ENCODE results near the gene PXN.
"Not testable (repeated sequence)": the region's sequence is repeated elsewhere in the genome, so short reads cannot be mapped to it uniquely, and the experiment has no call there.

PXN gene

GRCh38 chr12:120204171-120204570, 61.4 kb downstream of the PXN start:
- no peak for DNase-seq

GRCh38 chr12:120200364-120200800, 65.1 kb downstream of the PXN start:
- peak in 1 of 2 donors; percentile 24 for DNase-seq

GRCh38 chr12:120199595-120200306, 65.8 kb downstream of the PXN start:
- peak in 1 of 2 donors; percentile 43 for DNase-seq

GRCh38 chr12:120199025-120199424, 66.5 kb downstream of the PXN start:
- DNase-seq = no peak

GRCh38 chr12:120197542-120197887, 68.0 kb downstream of the PXN start:
- no peak for DNase-seq

- DNase-seq = not testable (repeated sequence)
Measured at GRCh38 chr12:120196817-120197541, 68.6 kb downstream of the PXN start.

GRCh38 chr12:120196363-120196762, 69.2 kb downstream of the PXN start:
- DNase-seq = no peak

GRCh38 chr12:120194534-120195395, 70.8 kb downstream of the PXN start, which contains the start of gene GCN1:
Gene GCN1 (minus strand): TSS chr12:120194715. CDS start chr12:120194697, 18 bp downstream.
- peak; percentile 84 to 86 for DNase-seq

GRCh38 chr12:120194226-120194533, 71.3 kb downstream of the PXN start:
- no peak for DNase-seq

- DNase-seq = not testable (repeated sequence)
Measured at GRCh38 chr12:120193286-120193685, 72.2 kb downstream of the PXN start.

GRCh38 chr12:120190985-120191480, 74.5 kb downstream of the PXN start:
- DNase-seq = no peak

GRCh38 chr12:120190386-120190785, 75.1 kb downstream of the PXN start:
- DNase-seq = no peak

GRCh38 chr12:120186654-120187053, 78.9 kb downstream of the PXN start:
- no peak for DNase-seq

- DNase-seq = no peak
Measured at GRCh38 chr12:120183211-120183631, 82.3 kb downstream of the PXN start.

GRCh38 chr12:120181991-120182631, 83.4 kb downstream of the PXN start:
- no peak for DNase-seq

- no peak for DNase-seq
Measured at GRCh38 chr12:120180975-120181374, 84.6 kb downstream of the PXN start.

- no peak for DNase-seq
Measured at GRCh38 chr12:120175537-120175936, 90.0 kb downstream of the PXN start.

GRCh38 chr12:120175062-120175461, 90.5 kb downstream of the PXN start:
- no peak for DNase-seq

- no peak for DNase-seq
Measured at GRCh38 chr12:120172053-120172452, 93.5 kb downstream of the PXN start.

- no peak for DNase-seq
Measured at GRCh38 chr12:120170631-120171030, 94.9 kb downstream of the PXN start.

- no peak for DNase-seq
Measured at GRCh38 chr12:120169946-120170345, 95.6 kb downstream of the PXN start.

- no peak for DNase-seq
Measured at GRCh38 chr12:120168337-120168736, 97.2 kb downstream of the PXN start.

All from activated CD4-positive, alpha-beta T cell treated with anti-CD3 and anti-CD28 coated beads for 4 hours (primary cell).